Mesenchymal stem cell (in vitro differentiated cells and primary cell): Measurements from ENCODE around the gene NUP214.
A peak's percentile ranks its signal among the peaks of the same experiment; 100 is the strongest.

ENCODE experiments used
- DNase-seq: peaks from one replicate; pipeline ENCODE4 v3.0.0-alpha.2; 2013
- H2AFZ ChIP-seq: one replicate; pipeline ENCODE4 v1.6.1; 2013; ENCODE audit warnings: low read depth, mild to moderate bottlenecking, control low read depth, inconsistent platforms, low read length, moderate library complexity
- H2AK5ac ChIP-seq: 2 replicates; pipeline ENCODE4 v1.6.1; 2013; ENCODE audit warnings: low read length, moderate library complexity, mild to moderate bottlenecking, inconsistent platforms; ENCODE audit not compliant: severe bottlenecking
- H2BK120ac ChIP-seq: one replicate; pipeline ENCODE4 v1.6.1; 2013; ENCODE audit warnings: low read depth, mild to moderate bottlenecking, inconsistent platforms, low read length, moderate library complexity
- H2BK12ac ChIP-seq, 2 experiments: one replicate each; pipeline ENCODE4 v1.6.1; 2013; ENCODE audit warnings: inconsistent platforms in 2 of 2, low read length in 2 of 2, mild to moderate bottlenecking in 2 of 2, moderate library complexity in 2 of 2, control low read depth in 1 of 2
- H2BK15ac ChIP-seq: one replicate; pipeline ENCODE4 v1.6.1; 2013; ENCODE audit warnings: mild to moderate bottlenecking, low read depth, inconsistent platforms; ENCODE audit not compliant: poor library complexity, severe bottlenecking
- H2BK5ac ChIP-seq: 2 replicates; pipeline ENCODE4 v1.6.1; 2013; ENCODE audit warnings: low read depth, mild to moderate bottlenecking, low read length, control low read depth, inconsistent platforms; ENCODE audit not compliant: poor library complexity, severe bottlenecking
- H3K14ac ChIP-seq, 2 experiments: one replicate each; pipeline ENCODE4 v1.6.1; 2013; ENCODE audit warnings: inconsistent platforms in 2 of 2, low read length in 2 of 2, control low read depth in 1 of 2, mild to moderate bottlenecking in 1 of 2, moderate library complexity in 1 of 2
- H3K18ac ChIP-seq, 2 experiments: one replicate each; pipeline ENCODE4 v1.6.1; 2013; ENCODE audit warnings: inconsistent platforms in 2 of 2, low read length in 2 of 2, control low read depth in 1 of 2, low read depth in 1 of 2, mild to moderate bottlenecking in 1 of 2
- H3K23ac ChIP-seq, 2 experiments: one replicate each; pipeline ENCODE4 v1.6.1; 2013; ENCODE audit warnings: inconsistent platforms in 2 of 2, low read length in 2 of 2, mild to moderate bottlenecking in 2 of 2, moderate library complexity in 2 of 2, control low read depth in 1 of 2
- H3K27ac ChIP-seq: 2 replicates; pipeline ENCODE4 v1.5.1; 2013; ENCODE audit warnings: mild to moderate bottlenecking, moderate library complexity, low read length, control low read depth, inconsistent platforms; ENCODE audit not compliant: poor library complexity, severe bottlenecking
- H3K27me3 ChIP-seq, 2 experiments: 2 replicates each; pipeline versions ENCODE4 v1.6.1 to v1.7.0; 2013; ENCODE audit warnings: low read length in 2 of 2, mild to moderate bottlenecking in 2 of 2, moderate library complexity in 2 of 2, control low read depth in 1 of 2, inconsistent platforms in 1 of 2; ENCODE audit not compliant: control insufficient read depth in 1 of 2, insufficient read depth in 1 of 2
- H3K36me3 ChIP-seq, 2 experiments: 2 replicates each; pipeline versions ENCODE4 v1.6.1 to v1.7.0; 2013; ENCODE audit warnings: low read length in 2 of 2, control low read depth in 1 of 2, inconsistent platforms in 1 of 2, low read depth in 1 of 2, mild to moderate bottlenecking in 1 of 2; ENCODE audit not compliant: insufficient read depth in 2 of 2, control insufficient read depth in 1 of 2
- H3K4ac ChIP-seq, 2 experiments: one replicate each; pipeline ENCODE4 v1.6.1; 2013; ENCODE audit warnings: inconsistent platforms in 2 of 2, low read length in 2 of 2, mild to moderate bottlenecking in 2 of 2, moderate library complexity in 2 of 2, control low read depth in 1 of 2, low read depth in 1 of 2
- H3K4me1 ChIP-seq: 2 replicates; pipeline ENCODE4 v1.6.1; 2013; ENCODE audit warnings: low read depth, low read length, control low read depth; ENCODE audit not compliant: control insufficient read depth, insufficient read depth
- H3K4me2 ChIP-seq: 2 replicates; pipeline ENCODE4 v1.6.1; 2013; ENCODE audit warnings: low read length, mild to moderate bottlenecking, inconsistent platforms; ENCODE audit not compliant: poor library complexity, severe bottlenecking
- H3K4me3 ChIP-seq, 2 experiments: 2 replicates each; pipeline versions ENCODE4 v1.5.1 to v1.7.0; 2013; ENCODE audit warnings: low read length in 2 of 2, mild to moderate bottlenecking in 2 of 2, control low read depth in 1 of 2, low read depth in 1 of 2; ENCODE audit not compliant: insufficient read depth in 1 of 2
- H3K79me1 ChIP-seq: replicated peaks from 2 replicates; pipeline ENCODE4 v1.6.1; 2013; ENCODE audit warnings: mild to moderate bottlenecking, control low read depth, low read length, inconsistent platforms; ENCODE audit not compliant: poor library complexity, severe bottlenecking
- H3K9ac ChIP-seq: 2 replicates; pipeline ENCODE4 v1.7.0; 2013; ENCODE audit warnings: mild to moderate bottlenecking, low read length, moderate library complexity
- H3K9me3 ChIP-seq: 2 replicates; pipeline ENCODE4 v1.7.0; 2013; ENCODE audit warnings: mild to moderate bottlenecking, low read length; ENCODE audit not compliant: control insufficient read depth
- H4K8ac ChIP-seq: one replicate; pipeline ENCODE4 v1.6.1; 2013; ENCODE audit warnings: inconsistent platforms, mild to moderate bottlenecking, low read length, moderate library complexity
- H4K91ac ChIP-seq: one replicate; pipeline ENCODE4 v1.6.1; 2013; ENCODE audit warnings: mild to moderate bottlenecking, low read length, inconsistent platforms
- WGBS: methylation state at CpG from one replicate; pipeline ENCODE4 v1.1.7; 2013; ENCODE audit warnings: mixed read lengths; 5-methylcytosine and 5-hydroxymethylcytosine counted together

NUP214 gene

GRCh38 chr9:131272212-131272611 lies 146.8 kb downstream of the NUP214 start:
- H3K18ac ChIP-seq: no peak overlapping the region
- H3K4ac ChIP-seq: no peak overlapping the region
- H3K4me2 ChIP-seq: no peak overlapping the region
- no peak overlapping the region for H2BK5ac ChIP-seq
- no peak overlapping the region for H2BK120ac ChIP-seq
- no peak overlapping the region for H4K8ac ChIP-seq
- peaks cover 8% of the 10 kb centered on the region for H3K4me1 ChIP-seq
- no peak overlapping the region for H3K4me3 ChIP-seq
- no peak for DNase-seq
- H2BK15ac ChIP-seq: no peak overlapping the region
- H3K23ac ChIP-seq: no peak overlapping the region
- H3K14ac ChIP-seq: no peak overlapping the region
- H3K36me3 ChIP-seq: no peaks in the 10 kb centered on the region
- peaks cover 18 to 28% of the 10 kb centered on the region in 2 experiments for H3K27me3 ChIP-seq
- H4K91ac ChIP-seq: no peak overlapping the region
- H3K27ac ChIP-seq: no peak overlapping the region
- no peak overlapping the region for H2AK5ac ChIP-seq
- no peak overlapping the region for H2BK12ac ChIP-seq
- H3K79me1 ChIP-seq: no peaks in the 10 kb centered on the region
- H2AFZ ChIP-seq: no peak overlapping the region
- H3K9me3 ChIP-seq: no peaks in the 10 kb centered on the region
- H3K9ac ChIP-seq: no peak overlapping the region
- 96% methylated on average over 2 of the region's 3 CpGs for WGBS

- Histone ChIP-seq H3K79me1 (no peaks in the 10 kb centered on the region), H3K14ac (no peak overlapping the region), H3K27me3 (peaks cover 18 to 28% of the 10 kb centered on the region in 2 experiments), H3K9me3 (no peaks in the 10 kb centered on the region), H4K91ac (no peak overlapping the region), H3K23ac (no peak overlapping the region), H4K8ac (no peak overlapping the region), H3K4me1 (peaks cover 13% of the 10 kb centered on the region), H3K36me3 (no peaks in the 10 kb centered on the region), H3K4ac (no peak overlapping the region), H3K27ac (no peak overlapping the region), H2BK12ac (no peak overlapping the region), H3K4me2 (no peak overlapping the region), H3K18ac (no peak overlapping the region), H2BK15ac (peak overlapping the region; percentile 20), H2AFZ (no peak overlapping the region), H2BK120ac (no peak overlapping the region), H2AK5ac (no peak overlapping the region), H3K9ac (no peak overlapping the region), H2BK5ac (no peak overlapping the region), H3K4me3 (no peak overlapping the region)
- DNase-seq: no peak
- 92% methylated on average over 22 of the region's 22 CpGs for WGBS
Measured at GRCh38 chr9:131273146-131273855, 147.9 kb downstream of the NUP214 start.

- H3K79me1 ChIP-seq: no peaks in the 10 kb centered on the region
- H2BK15ac ChIP-seq: no peak overlapping the region
- no peak overlapping the region for H2AFZ ChIP-seq
- H3K9me3 ChIP-seq: no peaks in the 10 kb centered on the region
- H3K4me3 ChIP-seq: no peak overlapping the region
- H2AK5ac ChIP-seq: no peak overlapping the region
- no peak overlapping the region for H3K27ac ChIP-seq
- no peak overlapping the region for H3K23ac ChIP-seq
- H3K9ac ChIP-seq: no peak overlapping the region
- H3K4me1 ChIP-seq: peaks cover 13% of the 10 kb centered on the region
- no peak overlapping the region for H4K91ac ChIP-seq
- H3K27me3 ChIP-seq: peaks cover 18 to 34% of the 10 kb centered on the region in 2 experiments
- no peak overlapping the region for H2BK12ac ChIP-seq
- no peak overlapping the region for H2BK5ac ChIP-seq
- H3K18ac ChIP-seq: no peak overlapping the region
- no peak overlapping the region for H3K4ac ChIP-seq
- no peaks in the 10 kb centered on the region for H3K36me3 ChIP-seq
- H4K8ac ChIP-seq: no peak overlapping the region
- 88% methylated on average over 13 of the region's 13 CpGs for WGBS
- H3K14ac ChIP-seq: no peak overlapping the region
- no peak overlapping the region for H3K4me2 ChIP-seq
- H2BK120ac ChIP-seq: no peak overlapping the region
- DNase-seq: no peak
Measured at GRCh38 chr9:131273856-131274673, 148.7 kb downstream of the NUP214 start.

- H2BK5ac ChIP-seq: no peak overlapping the region
- H3K27me3 ChIP-seq: peaks cover 25 to 41% of the 10 kb centered on the region in 2 experiments
- H2AK5ac ChIP-seq: no peak overlapping the region
- H3K18ac ChIP-seq: no peak overlapping the region
- no peak overlapping the region for H3K9ac ChIP-seq
- H4K91ac ChIP-seq: no peak overlapping the region
- H3K4me2 ChIP-seq: no peak overlapping the region
- peaks cover 13% of the 10 kb centered on the region for H3K4me1 ChIP-seq
- H2BK120ac ChIP-seq: no peak overlapping the region
- 95% methylated on average over 18 of the region's 18 CpGs for WGBS
- no peak overlapping the region for H3K27ac ChIP-seq
- H3K4ac ChIP-seq: no peak overlapping the region
- no peaks in the 10 kb centered on the region for H3K36me3 ChIP-seq
- H2BK15ac ChIP-seq: no peak overlapping the region
- H3K9me3 ChIP-seq: no peaks in the 10 kb centered on the region
- no peak overlapping the region for H3K4me3 ChIP-seq
- no peak overlapping the region for H3K14ac ChIP-seq
- no peak overlapping the region for H2AFZ ChIP-seq
- no peak overlapping the region for H4K8ac ChIP-seq
- no peaks in the 10 kb centered on the region for H3K79me1 ChIP-seq
- H3K23ac ChIP-seq: no peak overlapping the region
- no peak overlapping the region for H2BK12ac ChIP-seq
- no peak for DNase-seq
Measured at GRCh38 chr9:131274674-131275331, 149.4 kb downstream of the NUP214 start.
